Aorta (tissue), 5 donors: ENCODE data around the gene RPRML. TPM values are rescaled to one million over a fixed set of nuclear protein-coding genes. Genes with fewer than 3 reads are reported as not detected.

Source experiments
- ATAC-seq: fragments of 200-7000 bp; cut with Tn5 transposase; one replicate; pipeline ENCODE4 v1.9.1; 2022; ENCODE audit warnings: moderate library complexity; ENCODE audit not compliant: low FRiP score
- DNase-seq, 2 donors: peaks; one replicate each; pipeline ENCODE4 v3.0.0-alpha.2; 2020
- H3K27ac ChIP-seq, 2 donors: one replicate each; pipeline ENCODE4 v1.5.1; 2013; ENCODE audit warnings: low read length in 2 of 2, mild to moderate bottlenecking in 2 of 2, moderate library complexity in 2 of 2, control low read depth in 1 of 2, inconsistent platforms in 1 of 2, low read depth in 1 of 2
- H3K27me3 ChIP-seq, 2 donors: one replicate each; pipeline ENCODE4 v1.6.1; 2013; ENCODE audit warnings: control low read depth in 1 of 2, low read length in 1 of 2, mild to moderate bottlenecking in 1 of 2, moderate library complexity in 1 of 2; ENCODE audit not compliant: insufficient read depth in 2 of 2, control insufficient read depth in 1 of 2
- H3K36me3 ChIP-seq, 2 donors: one replicate each; pipeline ENCODE4 v1.6.1; 2013; ENCODE audit warnings: control low read depth in 1 of 2, low read length in 1 of 2, mild to moderate bottlenecking in 1 of 2; ENCODE audit not compliant: insufficient read depth in 2 of 2, control insufficient read depth in 1 of 2
- H3K4me1 ChIP-seq, 2 donors: one replicate each; pipeline ENCODE4 v1.6.1; 2013; ENCODE audit warnings: low read length in 2 of 2, control low read depth in 1 of 2, mild to moderate bottlenecking in 1 of 2, moderate library complexity in 1 of 2; ENCODE audit not compliant: insufficient read depth in 2 of 2, control insufficient read depth in 1 of 2
- H3K4me3 ChIP-seq, 2 donors: one replicate each; pipeline ENCODE4 v1.5.1; 2013; ENCODE audit warnings: low read length in 2 of 2, control low read depth in 1 of 2, mild to moderate bottlenecking in 1 of 2
- H3K9me3 ChIP-seq: one replicate; pipeline ENCODE4 v1.6.1; 2013; ENCODE audit warnings: mild to moderate bottlenecking, low read length; ENCODE audit not compliant: control insufficient read depth
- WGBS, 2 donors: extraction: QIAGEN DNeasy Blood & Tissue Kit; methylation state at CpG; one replicate each; pipeline ENCODE4 v1.1.7; 2013; 5-methylcytosine and 5-hydroxymethylcytosine counted together
- intact Hi-C, 2 donors: fragments of 100-400 bp; cut with DNase I; formaldehyde crosslinking; loops; one replicate each; pipeline versions ENCODE4 v1.14.2 to v1.15.0; 2022
- polyA plus RNA-seq, 2 donors: library from polyadenylated mRNA; stranded (reverse); fragments of 200-250 nt; gene quantifications; one replicate each; pipeline ENCODE4 v1.2.3, GENCODE V29; 2013
- total RNA-seq, 2 donors: library from RNA; stranded (reverse); fragmentation: NEBNext Ultra II Directional; extraction: Animal tissue kit (Norgen Biotek cat#: 25700); gene quantifications; one replicate each; pipeline ENCODE4 v1.2.1, GENCODE V29; 2021
- donor health status: healthy with polysubstance abuse.
- donor health status: Bipolar disorder and iron deficiency.
- donor health status: DM: no; HTN: no; CAD: no.
- donor health status: DM: no; HTN: no; CAD: no.
- donor health status: DM: yes; HTN: yes; CAD: no.

The RPRML gene
- total and polyA plus RNA-seq, 4 donors, result 0.84 to 1.4 TPM; not detected in 2

- DNase-seq (no peak), ATAC-seq (peak; percentile 30)
- intact Hi-C loops, result loop anchor here in 1 of 2 donors (2.0 kb wide), 1 partner anchor 57 kb away; no protein-coding TSS in a partner anchor
- 13% methylated on average over 21 of the region's 21 CpGs for WGBS, 2 donors
- Histone ChIP-seq H3K9me3 (no peaks in the 10 kb centered on the region), H3K27ac (no peak overlapping the region), H3K4me1 (no peaks in the 10 kb centered on the region), H3K4me3 (no peak overlapping the region), H3K36me3 (peaks cover 3 to 4% of the 10 kb centered on the region in 2 donors), H3K27me3 (no peaks in the 10 kb centered on the region)
These were observed 35.3 kb downstream of the RPRML start for GRCh38 chr17:46943501-46944393.

DNA sequence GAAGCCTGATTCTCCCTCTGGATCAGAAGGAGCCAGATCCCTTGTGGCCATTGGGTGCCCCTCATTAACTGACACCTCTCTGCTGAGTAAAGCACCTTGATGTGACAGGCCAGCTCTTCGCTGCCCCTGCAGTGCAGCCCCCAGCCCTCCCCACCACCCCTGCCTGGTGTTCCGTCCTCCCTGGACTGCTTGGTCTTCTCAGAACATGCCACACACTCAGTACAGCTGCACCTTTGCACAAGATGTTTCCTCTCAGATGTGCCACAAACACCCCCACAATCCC is 35.9 kb downstream of the RPRML start:
- no peak overlapping the region for H3K4me3 ChIP-seq
- peak; percentile 13 for ATAC-seq
- DNase-seq, result no peak
- no peaks in the 10 kb centered on the region for H3K4me1 ChIP-seq
- no peak overlapping the region for H3K27ac ChIP-seq
- intact Hi-C loops, result loop anchor here in 1 of 2 donors (2.0 kb wide), 1 partner anchor 58 kb away; no protein-coding TSS in a partner anchor
- H3K36me3 ChIP-seq, result peaks cover 3 to 6% of the 10 kb centered on the region in 2 donors
- 62 to 64% methylated on average over 2 of the region's 2 CpGs for WGBS, 2 donors
- no peaks in the 10 kb centered on the region for H3K27me3 ChIP-seq
- H3K9me3 ChIP-seq, result no peaks in the 10 kb centered on the region

- peaks cover 3 to 6% of the 10 kb centered on the region in 2 donors for H3K36me3 ChIP-seq
- no peaks in the 10 kb centered on the region for H3K9me3 ChIP-seq
- no peak overlapping the region for H3K27ac ChIP-seq
- intact Hi-C loops, result loop anchor here in 1 of 2 donors (2.0 kb wide), 1 partner anchor 58 kb away; no protein-coding TSS in a partner anchor
- WGBS, 2 donors, result 49 to 54% methylated on average over 10 of the region's 10 CpGs
- H3K4me3 ChIP-seq, result no peak overlapping the region
- H3K4me1 ChIP-seq, result no peaks in the 10 kb centered on the region
- DNase-seq (peak; percentile 75 to 88), ATAC-seq (peak; percentile 76)
- no peaks in the 10 kb centered on the region for H3K27me3 ChIP-seq
These were observed 36.4 kb downstream of the RPRML start for GRCh38 chr17:46942441-46943217.

DNA sequence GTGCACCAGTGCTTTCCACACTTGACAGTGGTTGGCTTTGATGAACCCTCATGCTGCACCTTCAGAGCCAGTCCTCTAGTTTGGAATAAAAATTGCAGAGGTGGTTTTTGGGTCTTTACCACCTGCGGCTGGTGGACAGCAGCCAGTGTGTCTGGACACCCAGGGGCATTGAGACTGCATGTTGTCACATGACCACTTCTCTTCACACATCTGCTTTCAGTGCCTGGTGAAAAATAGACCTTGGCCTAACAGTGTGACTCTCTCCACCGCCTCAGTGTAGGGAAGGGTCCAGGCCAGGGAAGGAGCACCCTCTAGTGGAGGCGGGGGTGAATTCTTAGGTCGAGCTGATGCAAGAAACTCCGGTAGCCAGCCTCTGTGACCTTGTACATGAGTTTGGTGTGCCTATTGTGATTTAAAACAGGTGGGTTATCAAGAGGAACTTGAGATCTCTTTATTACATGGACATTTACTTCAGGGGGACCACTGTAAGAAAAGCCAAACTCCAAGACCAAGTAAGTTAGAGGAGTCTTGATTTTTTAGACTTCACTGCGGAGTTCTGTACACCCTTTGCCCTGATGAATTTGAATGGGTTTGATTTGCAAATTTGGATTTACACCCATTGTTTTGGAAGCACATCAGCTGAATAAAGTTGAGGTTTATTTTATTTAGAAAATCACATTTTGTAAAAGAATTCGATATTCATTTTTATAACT is 38.2 kb downstream of the RPRML start:
- intact Hi-C loops, result no loop called here
- WGBS, 2 donors, result 35 to 37% methylated on average over 7 of the region's 7 CpGs
- peak; percentile 77 for ATAC-seq
- H3K27me3 ChIP-seq, result no peaks in the 10 kb centered on the region
- DNase-seq, result peak; percentile 80 to 85
- H3K9me3 ChIP-seq, result no peaks in the 10 kb centered on the region
- H3K4me3 ChIP-seq, result no peak overlapping the region
- no peak overlapping the region for H3K27ac ChIP-seq
- H3K36me3 ChIP-seq, result peaks cover 3 to 10% of the 10 kb centered on the region in 2 donors
- H3K4me1 ChIP-seq, result no peaks in the 10 kb centered on the region

DNA sequence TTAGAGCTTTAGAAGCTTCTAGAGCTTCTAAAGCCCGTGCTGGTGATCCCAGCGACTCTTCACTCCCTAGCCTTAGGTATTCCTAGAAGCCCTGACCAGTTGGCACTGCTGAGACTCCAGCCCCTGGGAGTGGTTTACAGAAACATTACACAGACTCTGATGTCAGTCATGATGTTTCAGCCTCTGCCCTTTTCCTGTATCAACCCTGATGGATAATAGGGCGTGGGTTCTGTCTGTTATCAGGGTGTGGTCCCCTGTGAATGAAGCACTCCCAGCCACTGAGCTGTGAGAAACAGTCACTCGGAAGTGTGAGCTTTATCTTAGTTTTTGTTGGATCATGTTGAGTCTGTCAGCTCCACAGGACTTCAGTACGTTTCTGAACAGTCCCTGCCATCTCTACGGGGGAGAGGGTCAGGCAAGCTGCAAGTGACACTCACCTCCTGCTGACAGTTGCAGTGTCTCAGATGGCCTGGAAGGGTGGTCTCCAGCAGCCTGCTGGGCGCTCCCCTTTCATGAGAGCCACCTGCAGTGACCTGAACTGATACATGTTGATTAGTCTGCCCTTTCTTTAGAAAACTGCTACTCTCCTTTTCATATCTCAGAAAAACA is 43.3 kb downstream of the RPRML start:
- H3K27ac ChIP-seq, result no peak overlapping the region
- no peaks in the 10 kb centered on the region for H3K9me3 ChIP-seq
- ATAC-seq (peak; percentile 33), DNase-seq (no peak)
- 55 to 56% methylated on average over 7 of the region's 7 CpGs for WGBS, 2 donors
- peaks cover 16 to 17% of the 10 kb centered on the region in 2 donors for H3K36me3 ChIP-seq
- H3K27me3 ChIP-seq, result no peaks in the 10 kb centered on the region
- H3K4me1 ChIP-seq, result no peaks in the 10 kb centered on the region
- H3K4me3 ChIP-seq, result no peak overlapping the region
- intact Hi-C loops, result no loop called here

DNA sequence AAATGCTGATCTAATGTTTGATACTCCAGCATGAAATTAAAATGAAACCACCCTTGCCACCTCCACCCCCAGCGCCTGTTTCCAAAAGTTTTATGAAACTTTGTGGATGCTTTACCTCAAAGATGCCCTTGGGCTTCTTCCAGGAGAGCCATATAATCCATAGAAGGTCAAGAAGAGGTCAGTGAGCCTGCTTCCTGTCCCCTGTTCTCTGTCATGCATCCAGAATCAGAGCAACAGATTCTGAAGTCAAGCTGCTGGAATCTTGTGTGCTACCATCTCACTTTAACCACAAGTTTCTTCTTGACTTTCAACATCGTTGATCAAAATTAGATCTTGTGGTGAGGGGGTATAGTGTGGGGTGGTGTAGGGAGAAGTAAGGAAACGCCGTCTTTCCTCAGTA is 47.5 kb downstream of the RPRML start:
- Histone ChIP-seq H3K27ac (no peak overlapping the region), H3K36me3 (peaks cover 11 to 13% of the 10 kb centered on the region in 2 donors), H3K9me3 (no peaks in the 10 kb centered on the region), H3K27me3 (no peaks in the 10 kb centered on the region), H3K4me3 (no peak overlapping the region), H3K4me1 (no peaks in the 10 kb centered on the region)
- intact Hi-C loops, result no loop called here
- ATAC-seq (no peak), DNase-seq (no peak)
- 84 to 89% methylated on average over 4 of the region's 4 CpGs for WGBS, 2 donors

GRCh38 chr17:46930051-46930450 is 49.0 kb downstream of the RPRML start:
- H3K36me3 ChIP-seq, result peaks cover 4 to 7% of the 10 kb centered on the region in 2 donors
- H3K27me3 ChIP-seq, result no peaks in the 10 kb centered on the region
- no peak for DNase-seq
- intact Hi-C loops, result no loop called here
- H3K4me3 ChIP-seq, result no peak overlapping the region
- WGBS, 2 donors, result 87 to 90% methylated on average over 4 of the region's 4 CpGs
- no peaks in the 10 kb centered on the region for H3K9me3 ChIP-seq
- no peaks in the 10 kb centered on the region for H3K4me1 ChIP-seq
- ATAC-seq, result no peak
- H3K27ac ChIP-seq, result no peak overlapping the region

- no peaks in the 10 kb centered on the region for H3K9me3 ChIP-seq
- DNase-seq (no peak), ATAC-seq (no peak)
- no peak overlapping the region for H3K4me3 ChIP-seq
- 51 to 55% methylated on average over 6 of the region's 6 CpGs for WGBS, 2 donors
- no peak overlapping the region for H3K27ac ChIP-seq
- no peaks in the 10 kb centered on the region for H3K27me3 ChIP-seq
- H3K4me1 ChIP-seq, result no peaks in the 10 kb centered on the region
- intact Hi-C loops, result no loop called here
- H3K36me3 ChIP-seq, result peaks cover 3 to 4% of the 10 kb centered on the region in 2 donors
These were observed 49.6 kb downstream of the RPRML start for GRCh38 chr17:46929413-46929812.
